HG02885 (cell line): Measurements from ENCODE around the gene ARL17A.
"Not testable (repeated sequence)": the region's sequence is repeated elsewhere in the genome, so short reads cannot be mapped to it uniquely, and the experiment has no call there.

Experiments
- ATAC-seq: cut with Tn5 transposase; IDR thresholded peaks from one replicate; pipeline ENCODE4 v1.9.1; 2021; ENCODE audit warnings: mild to moderate bottlenecking; ENCODE audit not compliant: unreplicated experiment, poor library complexity

The ARL17A gene

GRCh38 chr17:46560048-46560447, 19.4 kb downstream of the ARL17A start:
- not testable (repeated sequence) for ATAC-seq

DNA sequence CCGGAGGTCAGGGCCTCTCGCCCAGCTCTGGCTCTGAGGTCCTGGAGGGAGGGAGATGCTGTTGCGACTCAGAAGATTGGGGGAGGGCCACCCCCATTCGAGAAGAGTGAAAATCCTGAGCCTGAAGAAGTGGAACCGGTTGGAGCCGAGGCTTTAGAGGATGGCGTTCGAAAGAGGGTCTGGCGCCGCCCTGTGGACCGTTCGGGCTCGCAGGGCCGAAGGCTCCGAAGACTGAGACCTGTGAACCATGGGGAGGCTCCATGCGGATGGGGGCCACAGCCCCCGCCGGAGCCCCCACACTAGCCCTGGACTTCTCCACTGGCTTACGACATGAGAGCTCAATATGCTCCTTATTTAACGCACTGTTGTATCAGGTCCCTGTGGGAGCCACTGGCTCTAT, 20.3 kb downstream of the ARL17A start:
- not testable (repeated sequence) for ATAC-seq

DNA sequence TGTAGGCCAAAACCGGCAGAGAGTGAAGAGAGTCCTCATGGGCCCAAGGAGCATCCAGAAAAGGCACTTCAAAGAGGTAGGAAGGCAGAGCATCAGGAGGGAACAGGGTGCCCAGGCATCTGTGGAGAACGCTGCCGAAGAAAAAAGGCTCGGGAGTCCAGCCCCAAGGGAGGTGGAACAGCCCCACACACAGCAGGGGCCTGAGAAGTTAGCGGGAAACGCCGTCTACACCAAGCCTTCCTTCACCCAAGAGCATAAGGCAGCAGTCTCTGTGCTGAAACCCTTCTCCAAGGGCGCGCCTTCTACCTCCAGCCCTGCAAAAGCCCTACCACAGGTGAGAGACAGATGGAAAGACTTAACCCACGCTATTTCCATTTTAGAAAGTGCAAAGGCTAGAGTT, 30.9 kb downstream of the ARL17A start:
- ATAC-seq: not testable (repeated sequence)

DNA sequence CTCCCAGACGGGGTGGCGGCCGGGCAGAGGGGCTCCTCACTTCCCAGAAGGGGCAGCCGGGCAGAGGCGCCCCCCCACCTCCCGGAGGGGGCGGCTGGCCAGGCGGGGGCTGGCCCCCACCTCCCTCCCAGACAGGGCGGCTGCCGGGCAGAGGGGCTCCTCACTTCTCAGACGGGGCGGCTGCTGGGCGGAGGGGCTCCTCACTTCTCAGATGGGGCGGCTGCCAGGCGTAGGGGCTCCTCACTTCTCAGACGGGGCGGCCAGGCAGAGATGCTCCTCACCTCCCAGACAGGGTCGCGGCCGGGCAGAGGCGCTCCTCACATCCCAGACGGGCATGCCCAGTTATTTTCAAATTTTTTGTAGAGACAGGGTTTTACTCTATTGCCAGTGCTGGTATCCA, 44.8 kb downstream of the ARL17A start:
- ATAC-seq: not testable (repeated sequence)

- ATAC-seq: not testable (repeated sequence)
Measured at GRCh38 chr17:46512168-46512567, 67.3 kb downstream of the ARL17A start, which contains the start of gene LRRC37A2. Gene LRRC37A2 (plus strand): TSS chr17:46512468. CDS start chr17:46512713, 245 bp downstream.

DNA sequence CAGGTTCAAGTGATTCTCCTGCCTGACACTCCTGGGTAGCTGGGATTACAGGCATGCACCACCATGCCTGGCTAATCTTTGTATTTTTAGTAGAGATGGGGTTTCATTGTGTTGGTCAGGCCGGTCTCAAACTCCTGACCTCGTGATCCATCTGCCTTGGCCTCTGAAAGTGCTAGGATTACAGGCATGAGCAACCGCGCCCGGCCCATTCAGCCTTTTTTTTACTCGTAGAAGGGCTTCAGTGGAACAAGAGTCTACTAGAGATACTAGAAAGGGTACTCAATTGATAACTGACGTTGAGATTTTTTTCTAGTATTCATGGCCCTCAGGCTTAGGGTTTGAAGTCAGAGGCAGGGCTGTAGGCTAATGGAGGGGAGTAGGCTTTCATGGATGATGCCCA, 73.6 kb downstream of the ARL17A start:
- not testable (repeated sequence) for ATAC-seq

DNA sequence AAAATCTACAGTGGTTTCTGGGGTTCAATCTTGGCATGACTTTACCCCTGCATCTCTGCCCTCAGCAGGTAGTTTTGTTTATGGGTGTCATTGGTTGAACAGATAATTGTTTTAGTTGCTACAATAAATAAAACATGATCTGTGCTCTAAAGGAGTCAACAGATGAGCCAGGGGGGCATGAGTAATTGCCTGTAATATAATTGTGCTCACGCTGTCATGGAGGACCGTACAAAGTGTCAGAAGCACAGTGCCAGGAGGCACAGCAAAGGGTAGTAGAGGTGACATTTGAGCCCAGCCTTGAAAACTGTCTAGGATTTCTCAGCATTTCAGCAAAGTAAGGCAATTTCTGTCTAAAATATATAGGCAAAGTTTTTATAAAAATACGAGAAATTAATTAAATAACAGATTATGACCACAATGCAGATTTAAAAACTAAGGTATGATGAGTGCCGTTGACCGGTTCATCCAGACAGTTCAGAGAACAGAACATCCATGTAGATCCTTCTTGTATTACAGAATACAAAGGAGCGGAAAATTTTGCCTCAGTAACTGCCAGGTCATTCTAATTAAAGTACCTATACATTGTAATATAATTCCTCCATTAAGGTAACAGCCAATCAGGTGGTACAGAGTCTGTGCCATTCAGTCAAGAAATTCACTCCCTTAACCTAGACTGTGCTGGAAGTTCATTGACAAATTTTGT, 79.9 kb downstream of the ARL17A start:
- ATAC-seq: not testable (repeated sequence)

DNA sequence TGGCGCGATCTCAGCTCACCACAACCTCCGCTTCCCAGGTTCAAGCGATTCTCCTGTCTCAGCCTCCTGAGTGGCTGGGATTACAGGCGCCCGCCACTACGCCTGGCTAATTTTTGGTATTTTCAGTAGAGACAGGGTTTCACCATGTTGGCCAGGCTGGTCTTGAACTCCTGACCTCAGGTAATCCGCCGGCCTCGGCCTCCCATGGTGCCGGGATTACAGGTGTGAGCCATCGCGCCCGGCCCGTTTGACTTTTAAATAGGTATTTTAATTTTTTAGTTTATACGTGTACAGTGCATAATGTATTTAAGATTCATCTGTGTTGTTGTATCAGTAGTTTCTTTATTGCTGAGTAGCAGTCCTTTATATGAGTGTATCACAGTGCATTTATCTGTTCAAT, 87.5 kb downstream of the ARL17A start:
- not testable (repeated sequence) for ATAC-seq

GRCh38 chr17:46481310-46481709, 98.2 kb downstream of the ARL17A start:
- not testable (repeated sequence) for ATAC-seq

- not testable (repeated sequence) for ATAC-seq
Measured at GRCh38 chr17:46478823-46479222, 100.7 kb downstream of the ARL17A start.

GRCh38 chr17:46475583-46475982, 103.9 kb downstream of the ARL17A start:
- ATAC-seq: not testable (repeated sequence)

DNA sequence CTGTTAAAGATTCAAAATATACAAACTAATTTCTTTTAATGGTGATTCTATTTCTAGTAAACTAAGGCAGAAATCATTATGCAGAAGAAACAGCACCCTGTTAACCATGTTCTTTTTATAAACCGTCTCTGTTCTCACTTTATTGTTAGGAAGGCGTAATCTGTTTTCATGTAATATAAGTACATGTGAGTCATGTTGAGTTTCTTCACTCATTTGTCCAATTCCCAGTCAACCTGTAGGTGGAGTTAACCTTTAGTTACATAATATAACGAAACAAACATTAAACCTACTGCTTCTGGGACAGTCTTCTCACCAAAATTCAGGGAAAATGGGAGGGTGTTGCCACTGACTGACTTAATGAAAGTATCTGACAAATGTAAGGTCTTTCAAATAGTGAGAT, 105.0 kb downstream of the ARL17A start:
- not testable (repeated sequence) for ATAC-seq

GRCh38 chr17:46467618-46468017, 111.9 kb downstream of the ARL17A start:
- ATAC-seq: not testable (repeated sequence)
